HCT116 (cell line): ENCODE results near the gene SCFD1. TPM values are rescaled to one million over a fixed set of nuclear protein-coding genes. Genes with fewer than 3 reads are reported as not detected.

ENCODE experiments used
- ATAC-seq: fragments of 200-7000 bp; cut with Tn5 transposase; 2 replicates; pipeline ENCODE4 v1.9.1; 2020; ENCODE audit warnings: mild to moderate bottlenecking, moderate library complexity
- BruUV-seq: library from RNA; stranded (reverse); fragments of 400-500 nt; replicated peaks from 2 replicates; lab custom pipeline; 2021; lab: Mats Ljungman, UMichigan
- CTCF ChIA-PET: fragments of 300-600 bp; sonication (Branson Sonifier 250); formaldehyde crosslinking; loops from one replicate; lab custom pipeline; 2021; ENCODE audit warnings: antibody characterized with exemption; lab: Charles Lee
- POLR2A ChIA-PET: fragments of 300-600, 350-600 bp; sonication (Branson Sonifier 250); formaldehyde crosslinking; loops from one replicate; lab custom pipeline; 2021; ENCODE audit warnings: antibody characterized with exemption; lab: Charles Lee
- RAD21 ChIA-PET, 2 experiments: fragments of 300-600 bp; sonication (Branson Sonifier 250); formaldehyde crosslinking; loops; one replicate each; lab custom pipeline; 2023; ENCODE audit warnings: low total read pairs in 2 of 2; ENCODE audit not compliant: uncharacterized antibody in 2 of 2, unreplicated experiment in 2 of 2, low non-redundant PET in 1 of 2; lab: Charles Lee
- DNase-seq: peaks from one replicate; pipeline ENCODE4 v3.0.0-alpha.2; 2010; ENCODE audit warnings: low read depth, low spot score
- H2AFZ ChIP-seq: fragments of 200-600 bp; shearing (Covaris generic), sonication (generic); 2 replicates; pipeline ENCODE4 v1.6.1; 2017; ENCODE audit warnings: low read depth, mixed run types, mixed read lengths, antibody characterized with exemption, low read length; ENCODE audit not compliant: poor library complexity, severe bottlenecking
- H3K27ac ChIP-seq: 2 replicates; pipeline ENCODE4 v1.5.1; 2012; ENCODE audit warnings: low read depth, low read length
- H3K27me3 ChIP-seq: fragments of 200-600 bp; sonication (generic); 2 replicates; pipeline ENCODE4 v1.6.1; 2016; ENCODE audit warnings: mixed run types, low read length, mixed read lengths; ENCODE audit not compliant: insufficient read depth
- H3K36me3 ChIP-seq, 2 experiments: fragments of 200-500 bp in 1 of 2; fragments of 200-600 bp in 1 of 2; sonication (Bioruptor generic) in 1 of 2; sonication (generic) in 1 of 2; 2 replicates each; pipeline versions ENCODE4 v1.5.1 to v1.6.1; 2014 to 2016; ENCODE audit warnings: low read length in 2 of 2, inconsistent platforms in 1 of 2, mixed read lengths in 1 of 2, mixed run types in 1 of 2; ENCODE audit not compliant: insufficient read depth in 2 of 2, control insufficient read depth in 1 of 2
- H3K4me1 ChIP-seq, 2 experiments: fragments of 200-600 bp in 1 of 2; sonication (generic) in 1 of 2; 2 replicates each; pipeline versions ENCODE4 v1.5.1 to v1.6.1; 2012 to 2017; ENCODE audit warnings: low read length in 2 of 2, inconsistent platforms in 1 of 2, mild to moderate bottlenecking in 1 of 2, mixed read lengths in 1 of 2, mixed run types in 1 of 2, moderate library complexity in 1 of 2; ENCODE audit not compliant: insufficient read depth in 2 of 2, control insufficient read depth in 1 of 2
- H3K4me2 ChIP-seq: fragments of 200-600 bp; sonication (generic); 2 replicates; pipeline ENCODE4 v1.6.1; 2017; ENCODE audit warnings: mixed run types, low read length, mixed read lengths
- H3K4me3 ChIP-seq, 2 experiments: fragments of 200-600 bp in 1 of 2; sonication (generic) in 1 of 2; replicated peaks in 1 of 2; 2 replicates each; pipeline ENCODE4 v1.5.1; 2011 to 2016; ENCODE audit warnings: low read length in 2 of 2, control low read depth in 1 of 2, low read depth in 1 of 2, mild to moderate bottlenecking in 1 of 2, mixed read lengths in 1 of 2, mixed run types in 1 of 2
- H3K79me2 ChIP-seq: fragments of 200-600 bp; sonication (generic); 2 replicates; pipeline ENCODE4 v1.6.1; 2017; ENCODE audit warnings: mild to moderate bottlenecking, mixed run types, low read length, moderate library complexity, mixed read lengths; ENCODE audit not compliant: insufficient read depth
- H3K9ac ChIP-seq: fragments of 200-600 bp; sonication (generic); 2 replicates; pipeline ENCODE4 v1.6.1; 2016; ENCODE audit warnings: low read length, mixed read lengths
- H3K9me2 ChIP-seq: fragments of 200-600 bp; sonication (generic), shearing (Covaris generic); 2 replicates; pipeline ENCODE4 v1.6.1; 2017; ENCODE audit warnings: mixed run types, mild to moderate bottlenecking, moderate library complexity; ENCODE audit not compliant: insufficient read depth
- H3K9me3 ChIP-seq, 2 experiments: fragments of 200-500 bp in 1 of 2; fragments of 200-600 bp in 1 of 2; sonication (Bioruptor generic) in 1 of 2; sonication (generic) in 1 of 2; 2 replicates each; pipeline ENCODE4 v1.6.1; 2014 to 2017; ENCODE audit warnings: low read length in 2 of 2, mixed read lengths in 2 of 2, inconsistent platforms in 1 of 2, low read depth in 1 of 2, mild to moderate bottlenecking in 1 of 2, mixed run types in 1 of 2, moderate library complexity in 1 of 2; ENCODE audit not compliant: control insufficient read depth in 1 of 2, insufficient read depth in 1 of 2
- H4K20me1 ChIP-seq: fragments of 200-600 bp; sonication (generic), shearing (Covaris generic); 2 replicates; pipeline ENCODE4 v1.6.1; 2017; ENCODE audit warnings: mixed run types, mild to moderate bottlenecking, moderate library complexity; ENCODE audit not compliant: insufficient read depth
- CBX3 ChIP-seq: IDR thresholded peaks from 2 replicates; pipeline ENCODE4 v1.6.1; 2012; ENCODE audit warnings: low read depth
- FOSL1 ChIP-seq: IDR thresholded peaks from 2 replicates; pipeline ENCODE4 v1.6.1; 2012; ENCODE audit warnings: low read depth
- MAX ChIP-seq: IDR thresholded peaks from 2 replicates; pipeline ENCODE4 v1.6.1; 2012
- POLR2A ChIP-seq: IDR thresholded peaks from 2 replicates; pipeline ENCODE4 v1.7.0; 2011; ENCODE audit warnings: borderline replicate concordance; ENCODE audit not compliant: insufficient read depth, insufficient read length; ENCODE audit errors: extremely low read depth
- SIN3A ChIP-seq: IDR thresholded peaks from 2 replicates; pipeline ENCODE4 v1.6.1; 2012; ENCODE audit warnings: low read depth
- SP1 ChIP-seq: IDR thresholded peaks from 2 replicates; pipeline ENCODE4 v1.6.1; 2012; ENCODE audit warnings: low read depth
- ZFX ChIP-seq: fragments of 450-650 bp; IDR thresholded peaks from 2 replicates; pipeline ENCODE4 v1.6.1; 2017
- ZNF274 ChIP-seq: fragments of 200-500 bp; sonication (Bioruptor generic); IDR thresholded peaks from 2 replicates; pipeline ENCODE4 v1.6.1; 2014; ENCODE audit warnings: mild to moderate bottlenecking, low read depth, low read length, inconsistent platforms
- intact Hi-C: fragments of 100-400 bp; cut with micrococcal nuclease; formaldehyde crosslinking; loops from 2 replicates; pipeline ENCODE4 v1.10.0; 2022
- total RNA-seq: library from RNA; stranded (reverse); gene quantifications from one replicate; pipeline ENCODE4 v1.2.1, GENCODE V29; 2021; ENCODE audit not compliant: unreplicated experiment
- TF ChIP-seq, protein P1 (sequence below): IDR thresholded peaks from 2 replicates; pipeline ENCODE4 v1.6.1; 2012
- TF ChIP-seq, protein P2 (sequence below): IDR thresholded peaks from 2 replicates; pipeline ENCODE4 v1.6.1; 2012; ENCODE audit warnings: low read depth

The SCFD1 gene
- total RNA-seq, 1 experiment from 2014 or later = 71.1 TPM

DNA sequence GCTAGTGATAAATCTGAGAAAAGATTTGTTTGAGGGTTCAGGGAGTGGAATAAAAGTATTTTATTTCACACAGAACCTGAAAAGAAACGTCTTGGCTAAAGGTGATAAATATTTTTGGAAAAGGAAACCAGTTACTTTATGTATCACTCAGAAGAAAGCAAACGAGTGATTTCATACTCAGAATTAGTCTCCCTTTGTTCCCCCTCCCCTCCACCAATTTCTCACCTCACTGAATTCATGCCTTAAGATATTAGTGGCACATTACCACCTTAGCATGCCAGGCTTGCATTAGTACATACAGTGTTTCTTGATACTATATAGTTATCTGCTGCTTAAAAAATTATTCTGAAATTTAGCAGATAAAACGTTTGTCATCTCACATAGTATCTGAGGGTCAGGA, 35.0 kb upstream of the SCFD1 start:
- Histone ChIP-seq H3K4me1 (no peaks in the 10 kb centered on the region), H3K4me2 (no peak overlapping the region), H3K27me3 (no peaks in the 10 kb centered on the region), H4K20me1 (peaks cover 4% of the 10 kb centered on the region; the same call in 1 of the 2 replicates), H2AFZ (no peak overlapping the region), H3K79me2 (peaks cover 100% of the 10 kb centered on the region), H3K9ac (no peak overlapping the region)
- RAD21 ChIA-PET = no interaction called here
- POLR2A ChIA-PET = no interaction called here
- CTCF ChIA-PET = no interaction called here
- TF ChIP-seq FOSL1 (no peak), ZFX (no peak), SIN3A (no peak), ZNF274 (no peak)
- TF ChIP-seq, protein P1, sequence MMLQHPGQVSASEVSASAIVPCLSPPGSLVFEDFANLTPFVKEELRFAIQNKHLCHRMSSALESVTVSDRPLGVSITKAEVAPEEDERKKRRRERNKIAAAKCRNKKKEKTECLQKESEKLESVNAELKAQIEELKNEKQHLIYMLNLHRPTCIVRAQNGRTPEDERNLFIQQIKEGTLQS = no peak
- TF ChIP-seq, protein P2, sequence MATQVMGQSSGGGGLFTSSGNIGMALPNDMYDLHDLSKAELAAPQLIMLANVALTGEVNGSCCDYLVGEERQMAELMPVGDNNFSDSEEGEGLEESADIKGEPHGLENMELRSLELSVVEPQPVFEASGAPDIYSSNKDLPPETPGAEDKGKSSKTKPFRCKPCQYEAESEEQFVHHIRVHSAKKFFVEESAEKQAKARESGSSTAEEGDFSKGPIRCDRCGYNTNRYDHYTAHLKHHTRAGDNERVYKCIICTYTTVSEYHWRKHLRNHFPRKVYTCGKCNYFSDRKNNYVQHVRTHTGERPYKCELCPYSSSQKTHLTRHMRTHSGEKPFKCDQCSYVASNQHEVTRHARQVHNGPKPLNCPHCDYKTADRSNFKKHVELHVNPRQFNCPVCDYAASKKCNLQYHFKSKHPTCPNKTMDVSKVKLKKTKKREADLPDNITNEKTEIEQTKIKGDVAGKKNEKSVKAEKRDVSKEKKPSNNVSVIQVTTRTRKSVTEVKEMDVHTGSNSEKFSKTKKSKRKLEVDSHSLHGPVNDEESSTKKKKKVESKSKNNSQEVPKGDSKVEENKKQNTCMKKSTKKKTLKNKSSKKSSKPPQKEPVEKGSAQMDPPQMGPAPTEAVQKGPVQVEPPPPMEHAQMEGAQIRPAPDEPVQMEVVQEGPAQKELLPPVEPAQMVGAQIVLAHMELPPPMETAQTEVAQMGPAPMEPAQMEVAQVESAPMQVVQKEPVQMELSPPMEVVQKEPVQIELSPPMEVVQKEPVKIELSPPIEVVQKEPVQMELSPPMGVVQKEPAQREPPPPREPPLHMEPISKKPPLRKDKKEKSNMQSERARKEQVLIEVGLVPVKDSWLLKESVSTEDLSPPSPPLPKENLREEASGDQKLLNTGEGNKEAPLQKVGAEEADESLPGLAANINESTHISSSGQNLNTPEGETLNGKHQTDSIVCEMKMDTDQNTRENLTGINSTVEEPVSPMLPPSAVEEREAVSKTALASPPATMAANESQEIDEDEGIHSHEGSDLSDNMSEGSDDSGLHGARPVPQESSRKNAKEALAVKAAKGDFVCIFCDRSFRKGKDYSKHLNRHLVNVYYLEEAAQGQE = no peak
- TF ChIP-seq, all 23 proteins: peak for 0
- BruUV-seq = no TSS peak
- no peak for DNase-seq
- Histone ChIP-seq H3K4me3 (no peak overlapping the region), H3K36me3 (peaks cover 12 to 42% of the 10 kb centered on the region in 2 experiments), H3K9me3 (no peaks in the 10 kb centered on the region), H3K27ac (no peak overlapping the region), H3K9me2 (no peaks in the 10 kb centered on the region)
- intact Hi-C loops = no loop called here
- ATAC-seq = no peak

DNA sequence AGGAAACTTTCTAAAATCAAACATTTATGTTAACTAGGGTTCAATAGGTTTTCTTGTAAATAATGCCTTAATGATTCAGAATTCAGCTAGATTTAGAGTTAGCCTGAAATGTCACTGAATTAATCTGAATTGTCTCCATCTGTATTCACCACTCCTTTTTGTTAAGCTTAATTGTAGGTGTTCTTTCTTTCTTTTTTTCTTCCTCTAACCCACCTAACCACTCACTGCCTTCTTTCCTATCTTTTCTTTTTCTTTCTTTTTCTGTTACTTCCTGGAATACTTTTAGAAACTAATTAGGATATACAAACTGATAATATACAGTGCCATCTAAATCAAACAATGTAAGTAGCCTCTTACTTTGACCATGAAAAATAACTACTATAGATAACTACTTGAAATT, 33.2 kb upstream of the SCFD1 start:
- ChIA-PET POLR2A (no interaction called here), RAD21 (no interaction called here), CTCF (no interaction called here)
- H4K20me1 ChIP-seq = no peaks in the 10 kb centered on the region
- peaks cover 17 to 36% of the 10 kb centered on the region in 2 experiments for H3K36me3 ChIP-seq
- no peaks in the 10 kb centered on the region for H3K9me3 ChIP-seq
- no TSS peak for BruUV-seq
- no peak for ATAC-seq
- H3K9ac ChIP-seq = no peak overlapping the region
- no peak for DNase-seq
- H2AFZ ChIP-seq = no peak overlapping the region
- no peak overlapping the region for H3K4me3 ChIP-seq
- intact Hi-C loops = no loop called here
- H3K4me1 ChIP-seq = no peaks in the 10 kb centered on the region
- no peak overlapping the region for H3K4me2 ChIP-seq
- no peaks in the 10 kb centered on the region for H3K9me2 ChIP-seq
- H3K79me2 ChIP-seq = peaks cover 98% of the 10 kb centered on the region
- H3K27me3 ChIP-seq = no peaks in the 10 kb centered on the region
- TF ChIP-seq ZFX (no peak), CBX3 (no peak), POLR2A (no peak), SP1 (no peak), MAX (no peak)
- TF ChIP-seq, protein P2 = no peak
- no peak overlapping the region for H3K27ac ChIP-seq
